Neuron (in vitro differentiated cells): ENCODE measurements around the gene UNC50.

Source experiments
- H2AFZ ChIP-seq: one replicate; pipeline ENCODE4 v1.6.1; 2013; ENCODE audit warnings: low read depth, mild to moderate bottlenecking, inconsistent platforms, low read length, moderate library complexity
- H3K27me3 ChIP-seq: one replicate; pipeline ENCODE4 v1.6.1; 2013; ENCODE audit warnings: low read length; ENCODE audit not compliant: insufficient read depth
- H3K36me3 ChIP-seq: one replicate; pipeline ENCODE4 v1.6.1; 2013; ENCODE audit warnings: low read length; ENCODE audit not compliant: insufficient read depth
- H3K4me1 ChIP-seq: one replicate; pipeline ENCODE4 v1.6.1; 2013; ENCODE audit warnings: low read length; ENCODE audit not compliant: insufficient read depth
- H3K4me3 ChIP-seq: 2 replicates; pipeline ENCODE4 v1.5.1; 2013; ENCODE audit warnings: mild to moderate bottlenecking, low read length, moderate library complexity
- H3K9me3 ChIP-seq: one replicate; pipeline ENCODE4 v1.6.1; 2013; ENCODE audit warnings: low read length

Gene UNC50

GRCh38 chr2:98606431-98606830 lies 2.0 kb upstream of the UNC50 start:
- Histone ChIP-seq H2AFZ (no peak overlapping the region), H3K36me3 (peaks cover 26% of the 10 kb centered on the region), H3K4me3 (no peak overlapping the region), H3K9me3 (no peaks in the 10 kb centered on the region), H3K27me3 (no peaks in the 10 kb centered on the region), H3K4me1 (peaks cover 35% of the 10 kb centered on the region)

GRCh38 chr2:98607104-98607503 lies 1.3 kb upstream of the UNC50 start:
- Histone ChIP-seq H3K36me3 (peaks cover 27% of the 10 kb centered on the region), H3K4me1 (peaks cover 35% of the 10 kb centered on the region), H3K9me3 (no peaks in the 10 kb centered on the region), H3K27me3 (no peaks in the 10 kb centered on the region), H2AFZ (no peak overlapping the region), H3K4me3 (peak overlapping the region; percentile 80)

GRCh38 chr2:98607741-98608115 lies 661 bp upstream of the UNC50 start:
- Histone ChIP-seq H3K9me3 (no peaks in the 10 kb centered on the region), H3K27me3 (no peaks in the 10 kb centered on the region), H3K36me3 (peaks cover 30% of the 10 kb centered on the region), H3K4me1 (peaks cover 35% of the 10 kb centered on the region), H2AFZ (peak overlapping the region; percentile 81), H3K4me3 (peak overlapping the region; percentile 80)

- peak overlapping the region; percentile 81 for H2AFZ ChIP-seq
- no peaks in the 10 kb centered on the region for H3K9me3 ChIP-seq
- peaks cover 37% of the 10 kb centered on the region for H3K36me3 ChIP-seq
- H3K4me1 ChIP-seq, result peaks cover 35% of the 10 kb centered on the region
- no peaks in the 10 kb centered on the region for H3K27me3 ChIP-seq
- H3K4me3 ChIP-seq, result peak overlapping the region; percentile 80
Observed at GRCh38 chr2:98608962-98609604, 694 bp downstream of the UNC50 start.

GRCh38 chr2:98614024-98614739 lies 5.8 kb downstream of the UNC50 start:
- no peak overlapping the region for H2AFZ ChIP-seq
- no peak overlapping the region for H3K4me3 ChIP-seq
- H3K4me1 ChIP-seq, result peaks cover 21% of the 10 kb centered on the region
- no peaks in the 10 kb centered on the region for H3K9me3 ChIP-seq
- no peaks in the 10 kb centered on the region for H3K27me3 ChIP-seq
- H3K36me3 ChIP-seq, result peaks cover 75% of the 10 kb centered on the region

GRCh38 chr2:98615481-98615880 lies 7.1 kb downstream of the UNC50 start:
- no peak overlapping the region for H2AFZ ChIP-seq
- H3K4me1 ChIP-seq, result peaks cover 8% of the 10 kb centered on the region
- no peak overlapping the region for H3K4me3 ChIP-seq
- H3K27me3 ChIP-seq, result no peaks in the 10 kb centered on the region
- no peaks in the 10 kb centered on the region for H3K9me3 ChIP-seq
- peaks cover 69% of the 10 kb centered on the region for H3K36me3 ChIP-seq

- Histone ChIP-seq H3K36me3 (peaks cover 54% of the 10 kb centered on the region), H3K9me3 (peaks cover 3% of the 10 kb centered on the region), H2AFZ (no peak overlapping the region), H3K27me3 (no peaks in the 10 kb centered on the region), H3K4me3 (no peak overlapping the region), H3K4me1 (no peaks in the 10 kb centered on the region)
Observed at GRCh38 chr2:98617149-98617548, 8.8 kb downstream of the UNC50 start.

GRCh38 chr2:98623657-98624056 lies 15.3 kb downstream of the UNC50 start:
- no peak overlapping the region for H3K4me3 ChIP-seq
- no peaks in the 10 kb centered on the region for H3K4me1 ChIP-seq
- H3K27me3 ChIP-seq, result no peaks in the 10 kb centered on the region
- no peaks in the 10 kb centered on the region for H3K36me3 ChIP-seq
- H2AFZ ChIP-seq, result no peak overlapping the region
- peaks cover 3% of the 10 kb centered on the region for H3K9me3 ChIP-seq

GRCh38 chr2:98632351-98632750 lies 24.0 kb downstream of the UNC50 start:
- H3K4me3 ChIP-seq, result no peak overlapping the region
- no peaks in the 10 kb centered on the region for H3K36me3 ChIP-seq
- no peaks in the 10 kb centered on the region for H3K27me3 ChIP-seq
- H2AFZ ChIP-seq, result no peak overlapping the region
- peaks cover 2% of the 10 kb centered on the region for H3K4me1 ChIP-seq
- H3K9me3 ChIP-seq, result peaks cover 2% of the 10 kb centered on the region

GRCh38 chr2:98634406-98635092 lies 26.2 kb downstream of the UNC50 start:
- no peak overlapping the region for H2AFZ ChIP-seq
- no peak overlapping the region for H3K4me3 ChIP-seq
- no peaks in the 10 kb centered on the region for H3K36me3 ChIP-seq
- H3K4me1 ChIP-seq, result no peaks in the 10 kb centered on the region
- H3K27me3 ChIP-seq, result no peaks in the 10 kb centered on the region
- H3K9me3 ChIP-seq, result peaks cover 2% of the 10 kb centered on the region

- Histone ChIP-seq H3K4me1 (no peaks in the 10 kb centered on the region), H3K9me3 (no peaks in the 10 kb centered on the region), H3K4me3 (no peak overlapping the region), H3K36me3 (no peaks in the 10 kb centered on the region), H2AFZ (no peak overlapping the region), H3K27me3 (no peaks in the 10 kb centered on the region)
Observed at GRCh38 chr2:98637401-98638147, 29.2 kb downstream of the UNC50 start.

GRCh38 chr2:98643496-98644100 lies 35.2 kb downstream of the UNC50 start:
- no peak overlapping the region for H3K4me3 ChIP-seq
- H3K27me3 ChIP-seq, result no peaks in the 10 kb centered on the region

More at GRCh38 chr2:98643496-98644100, 35.2 kb downstream of the UNC50 start:
- H3K9me3 ChIP-seq, result no peaks in the 10 kb centered on the region
- H3K36me3 ChIP-seq, result no peaks in the 10 kb centered on the region
- H2AFZ ChIP-seq, result no peak overlapping the region
- no peaks in the 10 kb centered on the region for H3K4me1 ChIP-seq
